Endothelial cell (in vitro differentiated cells): ENCODE results near the gene SETD2. TPM values are rescaled to one million over a fixed set of nuclear protein-coding genes. Genes with fewer than 3 reads are reported as not detected.
"Not testable (repeated sequence)": the region's sequence is repeated elsewhere in the genome, so short reads cannot be mapped to it uniquely, and the experiment has no call there.

Experiments
- DNase-seq: peaks from one replicate; pipeline ENCODE4 v3.0.0; 2021; ENCODE audit warnings: low spot score
- H3K27ac Mint-ChIP-seq: one replicate; pipeline ENCODE4 v1.8.0; 2021; ENCODE audit warnings: mixed read lengths, inconsistent platforms; ENCODE audit not compliant: unreplicated experiment
- H3K27me3 Mint-ChIP-seq: one replicate; pipeline ENCODE4 v1.8.0; 2021; ENCODE audit warnings: mild to moderate bottlenecking, moderate library complexity, mixed read lengths, inconsistent platforms; ENCODE audit not compliant: unreplicated experiment
- H3K36me3 Mint-ChIP-seq: one replicate; pipeline ENCODE4 v1.8.0; 2021; ENCODE audit warnings: mild to moderate bottlenecking, low read depth, mixed read lengths, inconsistent platforms; ENCODE audit not compliant: unreplicated experiment
- H3K4me1 Mint-ChIP-seq: one replicate; pipeline ENCODE4 v1.8.0; 2021; ENCODE audit warnings: mild to moderate bottlenecking, mixed read lengths, inconsistent platforms; ENCODE audit not compliant: unreplicated experiment
- H3K4me3 Mint-ChIP-seq: one replicate; pipeline ENCODE4 v1.8.0; 2021; ENCODE audit warnings: mild to moderate bottlenecking, mixed read lengths, inconsistent platforms; ENCODE audit not compliant: unreplicated experiment
- H3K9me3 Mint-ChIP-seq: one replicate; pipeline ENCODE4 v1.8.0; 2021; ENCODE audit warnings: mixed read lengths, inconsistent platforms; ENCODE audit not compliant: unreplicated experiment
- CTCF ChIP-seq: fragments of 200-600 bp; sonication (generic); IDR thresholded peaks from one replicate; pipeline ENCODE4 v1.5.0; 2021; ENCODE audit warnings: antibody characterized with exemption; ENCODE audit not compliant: unreplicated experiment
- total RNA-seq: library from RNA; stranded (reverse); fragmentation: NEBNext Ultra II Directional; extraction: Animal tissue kit (Norgen Biotek cat#: 25700); gene quantifications from one replicate; pipeline ENCODE4 v1.2.1, GENCODE V29; 2021; ENCODE audit not compliant: unreplicated experiment

The SETD2 gene
- total RNA-seq, 1 donor from 2014 or later = 51.4 TPM

- H3K36me3 Mint-ChIP-seq = peaks cover 45% of the 10 kb centered on the region
Observed at GRCh38 chr3:47121409-47121808, 42.5 kb downstream of the SETD2 start.

DNA sequence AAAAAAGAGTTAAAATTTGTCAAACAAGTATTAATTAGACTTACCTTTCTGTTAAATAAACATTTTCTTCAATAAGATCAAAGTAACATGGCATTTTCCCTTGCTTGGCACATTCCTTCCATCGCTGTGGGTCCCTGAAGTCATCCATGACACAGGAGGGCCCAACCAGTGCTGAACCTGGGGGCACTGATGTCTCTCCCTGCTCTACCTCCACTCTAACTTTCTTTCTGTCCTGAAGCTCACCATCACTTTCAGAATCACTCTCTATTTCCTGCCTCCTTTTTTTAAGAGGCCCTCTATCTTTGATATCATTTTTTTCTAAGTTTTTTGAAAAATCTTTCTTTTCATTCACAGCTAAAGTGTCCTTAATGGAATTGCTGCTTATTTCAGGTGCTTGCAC is 43.8 kb downstream of the SETD2 start:
- H3K36me3 Mint-ChIP-seq = peaks cover 45% of the 10 kb centered on the region

More at GRCh38 chr3:47121409-47121808, 42.5 kb downstream of the SETD2 start:
- Mint-ChIP-seq H3K27me3 (peaks cover 2% of the 10 kb centered on the region), H3K4me1 (peaks cover 2% of the 10 kb centered on the region), H3K27ac (no peak overlapping the region), H3K9me3 (no peaks in the 10 kb centered on the region), H3K4me3 (no peak overlapping the region)
- DNase-seq = no peak
- TF ChIP-seq CTCF = no peak

GRCh38 chr3:47119387-47119786 is 44.5 kb downstream of the SETD2 start:
- not testable (repeated sequence) for H3K27ac Mint-ChIP-seq, H3K9me3 Mint-ChIP-seq, H3K4me1 Mint-ChIP-seq, DNase-seq, H3K4me3 Mint-ChIP-seq, H3K27me3 Mint-ChIP-seq
- H3K36me3 Mint-ChIP-seq = peaks cover 49% of the 10 kb centered on the region

More for the DNA sequence above, 43.8 kb downstream of the SETD2 start:
- Mint-ChIP-seq H3K27me3 (peaks cover 2% of the 10 kb centered on the region), H3K4me1 (peaks cover 2% of the 10 kb centered on the region), H3K9me3 (no peaks in the 10 kb centered on the region), H3K4me3 (no peak overlapping the region), H3K27ac (no peak overlapping the region)
- TF ChIP-seq CTCF = no peak
- no peak for DNase-seq

- H3K27ac Mint-ChIP-seq = no peak overlapping the region
- peaks cover 48% of the 10 kb centered on the region for H3K36me3 Mint-ChIP-seq
- no peaks in the 10 kb centered on the region for H3K9me3 Mint-ChIP-seq
- no peak for DNase-seq
- TF ChIP-seq CTCF = no peak
- H3K4me3 Mint-ChIP-seq = no peak overlapping the region
- H3K27me3 Mint-ChIP-seq = peaks cover 2% of the 10 kb centered on the region
- peaks cover 2% of the 10 kb centered on the region for H3K4me1 Mint-ChIP-seq
Observed at GRCh38 chr3:47117807-47118364, 46.0 kb downstream of the SETD2 start.

DNA sequence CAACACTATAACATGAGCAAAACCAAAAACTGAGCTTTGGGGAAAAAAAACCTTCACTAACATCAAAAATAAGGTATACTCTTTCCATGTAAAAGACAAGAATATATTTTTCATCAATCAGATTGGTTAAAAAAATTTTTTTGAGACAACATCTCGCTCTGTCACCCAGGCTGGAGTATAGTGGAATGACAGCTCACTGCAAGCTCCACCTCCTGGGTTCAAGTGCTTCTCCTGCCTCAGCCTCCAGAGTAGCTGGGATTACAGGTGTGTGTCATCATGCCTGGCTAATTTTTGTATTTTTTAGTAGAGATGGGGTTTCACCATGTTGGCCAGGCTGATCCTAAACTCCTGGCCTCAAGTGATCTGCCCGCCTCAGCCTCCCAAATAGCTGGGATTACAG is 48.4 kb downstream of the SETD2 start:
- not testable (repeated sequence) for H3K4me3 Mint-ChIP-seq, H3K9me3 Mint-ChIP-seq, DNase-seq, H3K27me3 Mint-ChIP-seq, H3K4me1 Mint-ChIP-seq, H3K27ac Mint-ChIP-seq
- H3K36me3 Mint-ChIP-seq = peaks cover 36% of the 10 kb centered on the region

DNA sequence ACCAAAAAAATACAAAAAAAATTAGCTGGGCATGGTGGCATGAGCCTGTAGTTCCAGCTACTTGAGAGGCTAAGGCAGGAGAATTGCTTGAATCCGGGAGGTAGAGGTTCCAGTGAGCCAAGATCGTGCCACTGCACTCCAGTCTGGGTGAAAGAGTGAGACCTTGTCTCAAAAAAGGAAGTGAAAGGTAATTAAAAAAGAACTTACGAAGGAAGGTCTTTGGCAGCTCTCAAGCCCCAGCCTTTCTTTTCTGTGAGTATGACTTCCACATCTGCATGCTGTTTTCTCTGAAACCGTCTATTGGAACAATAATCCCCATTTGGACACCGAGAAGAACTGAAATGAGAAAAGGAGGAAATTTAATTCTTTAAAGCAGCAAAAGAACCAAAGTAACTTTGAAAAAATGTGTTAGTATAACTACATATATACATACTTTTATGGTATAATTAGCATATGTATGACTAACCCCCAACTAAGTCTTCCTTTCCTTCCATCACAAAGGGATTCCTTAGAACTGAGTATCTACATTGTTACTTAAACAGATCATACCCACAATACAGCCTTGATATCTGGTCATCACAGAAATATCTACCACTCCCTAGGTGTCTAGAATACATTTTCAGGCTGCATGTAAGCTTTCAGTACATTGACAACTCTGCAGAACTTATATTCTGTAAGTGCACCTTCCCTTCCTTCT is 50.1 kb downstream of the SETD2 start:
- Mint-ChIP-seq H3K27me3 (peaks cover 2% of the 10 kb centered on the region), H3K4me1 (peaks cover 4% of the 10 kb centered on the region), H3K9me3 (no peaks in the 10 kb centered on the region), H3K36me3 (peaks cover 28% of the 10 kb centered on the region), H3K4me3 (no peak overlapping the region), H3K27ac (no peak overlapping the region)
- no peak for DNase-seq
- no peak for TF ChIP-seq CTCF
